ENCODE results near the gene KCTD1. TPM values are rescaled to one million over a fixed set of nuclear protein-coding genes. Genes with fewer than 3 reads are reported as not detected.

Gene KCTD1
- total RNA-seq, 1 donor from 2014 or later, result 27.8 TPM

DNA sequence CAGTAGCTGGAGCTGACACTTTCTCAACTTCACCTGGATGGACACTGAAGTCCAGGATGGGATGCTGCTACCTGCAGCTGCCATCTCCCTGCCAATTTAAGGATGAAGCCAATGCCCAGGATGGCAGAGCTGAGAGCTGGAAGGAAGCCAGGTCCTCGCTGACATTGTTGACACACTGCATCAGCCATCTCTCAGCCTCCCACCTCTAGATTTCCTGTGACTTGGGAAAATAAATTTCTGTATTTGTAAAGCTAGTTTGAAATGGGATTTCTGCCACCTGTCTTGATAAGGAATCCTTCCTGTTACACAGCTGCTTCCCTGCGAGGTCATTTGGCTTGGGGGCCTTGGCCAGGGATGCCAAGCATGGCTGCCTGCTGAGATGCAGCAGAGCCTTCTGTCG is 43.5 kb downstream of the KCTD1 start:
- Mint-ChIP-seq H3K9me3 (no peaks in the 10 kb centered on the region), H3K36me3 (ENCODE audit: low read depth) (peaks cover 5% of the 10 kb centered on the region), H3K4me1 (peaks cover 34% of the 10 kb centered on the region), H3K27me3 (ENCODE audit: low read depth) (no peaks in the 10 kb centered on the region), H3K4me3 (no peak overlapping the region), H3K27ac (ENCODE audit: unreplicated experiment) (no peak overlapping the region)
- DNase-seq (ENCODE audit: low read depth, low spot score), result no peak
- TF ChIP-seq, protein P1, sequence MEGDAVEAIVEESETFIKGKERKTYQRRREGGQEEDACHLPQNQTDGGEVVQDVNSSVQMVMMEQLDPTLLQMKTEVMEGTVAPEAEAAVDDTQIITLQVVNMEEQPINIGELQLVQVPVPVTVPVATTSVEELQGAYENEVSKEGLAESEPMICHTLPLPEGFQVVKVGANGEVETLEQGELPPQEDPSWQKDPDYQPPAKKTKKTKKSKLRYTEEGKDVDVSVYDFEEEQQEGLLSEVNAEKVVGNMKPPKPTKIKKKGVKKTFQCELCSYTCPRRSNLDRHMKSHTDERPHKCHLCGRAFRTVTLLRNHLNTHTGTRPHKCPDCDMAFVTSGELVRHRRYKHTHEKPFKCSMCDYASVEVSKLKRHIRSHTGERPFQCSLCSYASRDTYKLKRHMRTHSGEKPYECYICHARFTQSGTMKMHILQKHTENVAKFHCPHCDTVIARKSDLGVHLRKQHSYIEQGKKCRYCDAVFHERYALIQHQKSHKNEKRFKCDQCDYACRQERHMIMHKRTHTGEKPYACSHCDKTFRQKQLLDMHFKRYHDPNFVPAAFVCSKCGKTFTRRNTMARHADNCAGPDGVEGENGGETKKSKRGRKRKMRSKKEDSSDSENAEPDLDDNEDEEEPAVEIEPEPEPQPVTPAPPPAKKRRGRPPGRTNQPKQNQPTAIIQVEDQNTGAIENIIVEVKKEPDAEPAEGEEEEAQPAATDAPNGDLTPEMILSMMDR (conservative IDR thresholded peaks at IDR 0.05), result no peak

DNA sequence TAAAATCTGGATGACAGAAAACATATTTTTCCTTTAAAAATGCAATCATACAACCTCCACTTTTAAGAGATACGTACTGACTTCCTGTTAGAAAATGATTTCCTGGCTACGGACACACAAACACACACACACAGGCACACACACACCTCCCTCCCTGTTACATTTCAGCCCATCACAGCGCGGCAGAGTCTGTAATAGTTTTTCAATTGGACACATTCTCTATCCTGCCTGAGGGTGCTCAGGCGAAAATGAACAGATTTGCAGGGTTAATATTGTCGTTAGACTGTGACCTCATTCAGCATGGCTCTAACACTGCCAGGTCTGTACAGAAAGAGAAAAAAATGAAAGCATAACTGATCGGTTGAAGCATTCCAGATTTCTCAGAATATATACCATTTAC is 45.0 kb downstream of the KCTD1 start:
- Mint-ChIP-seq H3K27me3 (ENCODE audit: low read depth) (no peaks in the 10 kb centered on the region), H3K9me3 (no peaks in the 10 kb centered on the region), H3K4me1 (peaks cover 22% of the 10 kb centered on the region), H3K27ac (ENCODE audit: unreplicated experiment) (peak overlapping the region; percentile 15), H3K36me3 (ENCODE audit: low read depth) (peaks cover 5% of the 10 kb centered on the region), H3K4me3 (peak overlapping the region; percentile 10)
- TF ChIP-seq, protein P1 (conservative IDR thresholded peaks at IDR 0.05), result no peak
- no peak for DNase-seq (ENCODE audit: low read depth, low spot score)

DNA sequence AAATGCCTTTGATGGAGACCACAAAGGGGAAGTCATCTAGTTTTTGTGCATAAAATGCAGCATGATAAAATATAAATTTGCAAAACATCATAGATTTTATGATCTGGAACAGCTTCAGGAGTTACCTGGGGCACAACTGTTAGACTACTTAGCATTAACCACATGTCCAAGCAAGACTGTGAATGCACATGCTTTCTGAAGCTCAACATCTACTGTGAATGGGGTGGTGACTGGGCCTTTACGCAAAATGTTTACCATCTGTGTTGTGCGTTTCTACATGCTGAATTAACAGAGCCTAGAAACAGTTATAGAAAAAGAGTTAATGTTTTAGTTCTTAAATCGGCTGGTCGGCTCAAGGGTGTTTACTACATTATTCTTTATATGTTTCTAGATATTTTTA is 45.5 kb downstream of the KCTD1 start:
- TF ChIP-seq, protein P1 (conservative IDR thresholded peaks at IDR 0.05), result no peak
- peaks cover 16% of the 10 kb centered on the region for H3K4me1 Mint-ChIP-seq
- no peak overlapping the region for H3K27ac Mint-ChIP-seq (ENCODE audit: unreplicated experiment)
- DNase-seq (ENCODE audit: low read depth, low spot score), result no peak
- H3K27me3 Mint-ChIP-seq (ENCODE audit: low read depth), result no peaks in the 10 kb centered on the region
- no peak overlapping the region for H3K4me3 Mint-ChIP-seq
- no peaks in the 10 kb centered on the region for H3K9me3 Mint-ChIP-seq
- peaks cover 8% of the 10 kb centered on the region for H3K36me3 Mint-ChIP-seq (ENCODE audit: low read depth)

DNA sequence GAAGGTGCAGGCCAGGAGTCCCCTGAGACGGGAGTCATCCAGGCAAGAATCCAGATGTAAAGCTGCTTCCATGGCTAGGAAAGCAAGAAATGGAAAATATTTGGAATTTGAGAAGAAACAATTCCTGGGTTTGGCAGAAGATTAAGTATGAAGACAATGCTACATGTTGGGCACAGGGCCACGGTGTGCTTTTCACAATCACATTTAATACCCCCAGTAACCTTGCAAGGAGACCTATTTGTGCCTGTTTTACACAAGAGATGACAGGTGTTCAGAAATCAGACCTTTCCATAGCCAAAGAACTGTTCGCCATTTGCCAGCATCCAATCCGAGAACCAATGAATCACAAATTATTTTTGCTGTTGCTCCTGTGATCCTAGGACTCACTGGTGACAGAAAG is 50.5 kb downstream of the KCTD1 start:
- H3K36me3 Mint-ChIP-seq (ENCODE audit: low read depth), result peaks cover 14% of the 10 kb centered on the region
- TF ChIP-seq, protein P1 (conservative IDR thresholded peaks at IDR 0.05), result no peak
- no peaks in the 10 kb centered on the region for H3K9me3 Mint-ChIP-seq
- no peaks in the 10 kb centered on the region for H3K27me3 Mint-ChIP-seq (ENCODE audit: low read depth)
- H3K4me3 Mint-ChIP-seq, result no peak overlapping the region
- H3K27ac Mint-ChIP-seq (ENCODE audit: unreplicated experiment), result no peak overlapping the region
- H3K4me1 Mint-ChIP-seq, result peaks cover 8% of the 10 kb centered on the region
- DNase-seq (ENCODE audit: low read depth, low spot score), result no peak

DNA sequence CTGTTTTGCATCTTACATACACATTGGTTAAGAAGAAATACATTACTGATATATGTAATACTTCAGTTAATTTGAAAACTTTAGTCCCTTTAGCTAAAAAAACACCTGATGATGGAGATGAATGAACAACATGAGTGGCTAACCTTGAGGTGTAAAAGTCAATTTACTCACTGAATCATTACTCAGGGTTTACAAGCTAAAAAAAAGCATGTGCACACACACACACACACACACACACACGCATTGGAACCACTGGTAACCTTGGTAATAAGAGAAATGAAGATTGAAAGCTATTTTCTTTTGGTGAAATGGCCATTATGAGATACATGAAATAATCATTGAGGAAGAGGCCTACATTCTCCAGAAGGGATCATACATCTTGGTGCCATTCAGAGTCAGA is 51.8 kb downstream of the KCTD1 start:
- peaks cover 14% of the 10 kb centered on the region for H3K36me3 Mint-ChIP-seq (ENCODE audit: low read depth)
- H3K4me3 Mint-ChIP-seq, result no peak overlapping the region
- no peaks in the 10 kb centered on the region for H3K9me3 Mint-ChIP-seq
- TF ChIP-seq, protein P1 (conservative IDR thresholded peaks at IDR 0.05), result no peak
- H3K27ac Mint-ChIP-seq (ENCODE audit: unreplicated experiment), result no peak overlapping the region
- H3K27me3 Mint-ChIP-seq (ENCODE audit: low read depth), result no peaks in the 10 kb centered on the region
- H3K4me1 Mint-ChIP-seq, result peaks cover 3% of the 10 kb centered on the region
- no peak for DNase-seq (ENCODE audit: low read depth, low spot score)

DNA sequence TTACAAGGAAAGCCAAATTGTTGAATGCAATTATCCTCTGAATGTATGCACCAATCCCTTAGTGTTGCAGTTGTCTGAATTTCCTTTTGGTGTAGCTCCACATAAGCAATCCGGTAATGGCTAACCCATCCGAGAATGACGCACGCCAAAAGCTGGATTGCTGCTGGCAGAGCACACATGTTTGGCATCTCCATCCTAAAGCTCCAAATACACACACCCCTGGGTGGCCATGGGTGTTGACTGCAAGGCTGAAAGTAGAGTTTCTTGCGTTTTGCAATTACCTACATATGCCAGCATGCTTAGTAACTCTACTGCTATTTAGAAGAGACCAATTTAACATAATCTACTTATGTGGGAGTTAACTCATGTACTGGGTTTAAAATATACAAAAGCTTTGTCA is 53.1 kb downstream of the KCTD1 start:
- TF ChIP-seq, protein P1 (conservative IDR thresholded peaks at IDR 0.05), result no peak
- Mint-ChIP-seq H3K27me3 (ENCODE audit: low read depth) (no peaks in the 10 kb centered on the region), H3K4me3 (no peak overlapping the region), H3K27ac (ENCODE audit: unreplicated experiment) (no peak overlapping the region), H3K4me1 (peaks cover 3% of the 10 kb centered on the region), H3K9me3 (no peaks in the 10 kb centered on the region), H3K36me3 (ENCODE audit: low read depth) (peaks cover 13% of the 10 kb centered on the region)
- no peak for DNase-seq (ENCODE audit: low read depth, low spot score)

All from neural crest cell (in vitro differentiated cells).